Caco-2 (cell line): Measurements from ENCODE around the gene MNX1. TPM values are rescaled to one million over a fixed set of nuclear protein-coding genes. Genes with fewer than 3 reads are reported as not detected.

Experiments used
- BruUV-seq: library from RNA; stranded (reverse); fragments of 400-500 nt; replicated peaks from 2 replicates; lab custom pipeline; 2021; lab: Mats Ljungman, UMichigan
- CTCF ChIA-PET: fragments of 300-600 bp; sonication (Branson Sonifier 250); formaldehyde crosslinking; loops from one replicate; lab custom pipeline; 2022; ENCODE audit warnings: antibody characterized with exemption; lab: Charles Lee
- POLR2A ChIA-PET: fragments of 300-600 bp; sonication (Branson Sonifier 250); formaldehyde crosslinking; loops from one replicate; lab custom pipeline; 2022; ENCODE audit warnings: antibody characterized with exemption; lab: Charles Lee
- DNase-seq, 2 experiments: peaks; one replicate each; pipeline versions ENCODE4 v3.0.0 to v3.0.0-alpha.2; 2020 to 2022
- H3K27me3 ChIP-seq: replicated peaks from 2 replicates; pipeline ENCODE4 v1.6.0; 2011; ENCODE audit warnings: low read length; ENCODE audit not compliant: control insufficient read depth, insufficient read depth
- H3K36me3 ChIP-seq: 2 replicates; pipeline ENCODE4 v1.5.1; 2011; ENCODE audit warnings: low read length; ENCODE audit not compliant: control insufficient read depth, insufficient read depth
- H3K4me1 ChIP-seq: fragments of 250-450 bp; sonication (Bioruptor Pico); 2 replicates; pipeline ENCODE4 v1.5.1; 2020; ENCODE audit warnings: mild to moderate bottlenecking
- H3K4me3 ChIP-seq: 2 replicates; pipeline ENCODE4 v1.5.1; 2011; ENCODE audit warnings: low read depth, mild to moderate bottlenecking, control low read depth, low read length
- H3K9me3 ChIP-seq: fragments of 250-450 bp; sonication (Bioruptor Pico); 2 replicates; pipeline ENCODE4 v1.5.1; 2020; ENCODE audit warnings: mild to moderate bottlenecking, moderate library complexity
- H3K27ac Mint-ChIP-seq: one replicate; pipeline ENCODE4 v1.8.0; 2022; ENCODE audit warnings: mixed read lengths; ENCODE audit not compliant: unreplicated experiment
- H3K27me3 Mint-ChIP-seq: one replicate; pipeline ENCODE4 v1.8.0; 2022; ENCODE audit warnings: mixed read lengths; ENCODE audit not compliant: insufficient read depth, unreplicated experiment
- H3K36me3 Mint-ChIP-seq: one replicate; pipeline ENCODE4 v1.8.0; 2022; ENCODE audit warnings: mild to moderate bottlenecking, mixed read lengths; ENCODE audit not compliant: insufficient read depth, unreplicated experiment
- H3K4me1 Mint-ChIP-seq: one replicate; pipeline ENCODE4 v1.8.0; 2022; ENCODE audit warnings: low read depth, mixed read lengths; ENCODE audit not compliant: unreplicated experiment
- H3K4me3 Mint-ChIP-seq: one replicate; pipeline ENCODE4 v1.8.0; 2022; ENCODE audit warnings: mild to moderate bottlenecking, moderate library complexity, mixed read lengths; ENCODE audit not compliant: unreplicated experiment
- H3K9me3 Mint-ChIP-seq: one replicate; pipeline ENCODE4 v1.8.0; 2022; ENCODE audit warnings: mixed read lengths; ENCODE audit not compliant: unreplicated experiment
- intact Hi-C: fragments of 100-400 bp; cut with micrococcal nuclease; formaldehyde crosslinking; loops from one replicate; pipeline ENCODE4 v1.10.0; 2022; ENCODE audit not compliant: unreplicated experiment
- total RNA-seq: library from RNA; stranded (reverse); gene quantifications from 2 replicates; pipeline ENCODE4 v1.2.3, GENCODE V29; 2022
- TF ChIP-seq, protein P1 (sequence below), 2 experiments: fragments of 200-600 bp in 1 of 2; IDR thresholded peaks; 1 replicate in 1 of 2; 2 replicates in 1 of 2; pipeline versions ENCODE4 v1.5.1 to v1.8.0; 2011 to 2022; ENCODE audit warnings: antibody characterized with exemption in 1 of 2, control low read depth in 1 of 2, inconsistent platforms in 1 of 2, low read depth in 1 of 2, low read length in 1 of 2, mild to moderate bottlenecking in 1 of 2, moderate library complexity in 1 of 2; ENCODE audit not compliant: insufficient read depth in 1 of 2, severe bottlenecking in 1 of 2, unreplicated experiment in 1 of 2

Gene MNX1
- total RNA-seq, 1 experiment from 2014 or later = 36.5 TPM

DNA sequence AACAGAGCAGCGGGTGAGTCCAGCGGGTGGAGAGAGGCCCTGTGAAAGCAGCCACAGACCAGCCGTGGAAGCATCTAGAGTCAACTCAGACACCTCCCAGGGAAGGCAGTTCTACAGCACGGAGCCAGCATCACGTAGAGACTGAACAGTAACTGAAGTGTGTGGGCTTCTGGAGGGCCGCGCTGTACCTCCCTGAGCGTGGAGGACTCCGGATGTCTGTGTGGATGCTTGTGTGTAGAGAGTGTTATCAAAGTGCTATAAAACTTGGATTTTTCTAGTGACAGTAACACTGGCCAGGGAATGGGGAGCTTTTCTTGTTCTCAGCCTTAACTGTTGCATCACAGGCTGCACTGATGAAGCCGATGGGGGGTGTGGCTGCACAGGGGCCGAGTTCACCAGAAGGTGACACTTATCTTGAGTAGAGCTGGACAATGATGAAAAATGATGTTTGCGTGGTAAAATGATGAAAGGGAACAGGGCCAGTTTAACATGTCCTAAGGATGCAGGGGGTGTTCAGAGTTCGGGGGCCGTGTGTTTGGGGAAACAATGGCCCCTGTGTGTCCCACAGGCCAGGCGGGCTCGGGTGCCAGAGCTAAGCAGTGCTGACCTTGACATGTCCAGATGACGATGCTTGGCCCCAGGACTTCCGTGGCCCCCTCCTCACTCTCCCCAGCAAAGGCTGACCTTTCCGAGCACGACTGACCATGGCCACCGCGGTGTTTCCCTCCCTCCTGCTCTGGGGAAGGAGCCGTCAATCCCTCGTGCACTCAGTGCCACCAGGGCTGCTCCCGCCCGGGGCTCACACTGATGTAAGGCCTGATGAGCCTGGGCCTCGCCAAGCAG lies 21.9 kb downstream of the MNX1 start:
- no peaks in the 10 kb centered on the region for H3K27me3 Mint-ChIP-seq
- BruUV-seq = no TSS peak
- POLR2A ChIA-PET = no interaction called here

DNA sequence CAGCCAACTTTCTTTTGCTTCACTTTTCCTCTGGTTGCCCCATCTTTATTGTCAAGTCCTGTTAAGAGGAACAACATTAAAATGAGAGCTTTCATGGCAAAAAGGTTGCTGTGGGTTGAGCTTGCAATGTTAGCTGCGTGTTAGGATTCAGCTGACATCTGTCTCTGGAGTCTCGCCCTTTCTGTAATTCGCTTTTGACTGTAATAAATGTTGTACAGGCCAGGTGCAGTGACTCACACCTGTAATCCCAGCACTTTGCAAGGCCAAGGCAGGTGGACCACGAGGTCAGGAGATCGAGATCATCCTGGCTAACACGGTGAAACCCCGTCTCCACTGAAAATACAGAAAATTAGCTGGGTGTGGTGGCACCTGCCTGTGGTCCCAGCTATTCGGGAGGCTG lies 24.1 kb downstream of the MNX1 start:
- H3K4me1 Mint-ChIP-seq = no peaks in the 10 kb centered on the region
- no peaks in the 10 kb centered on the region for H3K27me3 ChIP-seq
- TF ChIP-seq, protein P1, sequence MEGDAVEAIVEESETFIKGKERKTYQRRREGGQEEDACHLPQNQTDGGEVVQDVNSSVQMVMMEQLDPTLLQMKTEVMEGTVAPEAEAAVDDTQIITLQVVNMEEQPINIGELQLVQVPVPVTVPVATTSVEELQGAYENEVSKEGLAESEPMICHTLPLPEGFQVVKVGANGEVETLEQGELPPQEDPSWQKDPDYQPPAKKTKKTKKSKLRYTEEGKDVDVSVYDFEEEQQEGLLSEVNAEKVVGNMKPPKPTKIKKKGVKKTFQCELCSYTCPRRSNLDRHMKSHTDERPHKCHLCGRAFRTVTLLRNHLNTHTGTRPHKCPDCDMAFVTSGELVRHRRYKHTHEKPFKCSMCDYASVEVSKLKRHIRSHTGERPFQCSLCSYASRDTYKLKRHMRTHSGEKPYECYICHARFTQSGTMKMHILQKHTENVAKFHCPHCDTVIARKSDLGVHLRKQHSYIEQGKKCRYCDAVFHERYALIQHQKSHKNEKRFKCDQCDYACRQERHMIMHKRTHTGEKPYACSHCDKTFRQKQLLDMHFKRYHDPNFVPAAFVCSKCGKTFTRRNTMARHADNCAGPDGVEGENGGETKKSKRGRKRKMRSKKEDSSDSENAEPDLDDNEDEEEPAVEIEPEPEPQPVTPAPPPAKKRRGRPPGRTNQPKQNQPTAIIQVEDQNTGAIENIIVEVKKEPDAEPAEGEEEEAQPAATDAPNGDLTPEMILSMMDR (IDR thresholded peaks at IDR 0.05; ENCODE audit: insufficient read depth in 1 of 2, low read depth in 1 of 2, low read length in 1 of 2, severe bottlenecking in 1 of 2, unreplicated experiment in 1 of 2) = no peak
- H3K9me3 Mint-ChIP-seq = no peaks in the 10 kb centered on the region
- no peak overlapping the region for H3K4me3 Mint-ChIP-seq
- no peaks in the 10 kb centered on the region for H3K4me1 ChIP-seq
- DNase-seq = no peak
- CTCF ChIA-PET = interaction anchor here (0.5 to 1.4 kb wide), 4 partner anchors 35 to 280 kb away, joined by 3 to 5 read pairs (median 4); no protein-coding TSS in a partner anchor
- intact Hi-C loops = no loop called here
- no TSS peak for BruUV-seq
- no peaks in the 10 kb centered on the region for H3K27me3 Mint-ChIP-seq
- no peak overlapping the region for H3K4me3 ChIP-seq
- no peaks in the 10 kb centered on the region; the same call in 1 of the 2 replicates for H3K36me3 ChIP-seq
- POLR2A ChIA-PET = no interaction called here
- H3K36me3 Mint-ChIP-seq = peaks cover 14% of the 10 kb centered on the region
- no peak overlapping the region for H3K27ac Mint-ChIP-seq
- no peaks in the 10 kb centered on the region for H3K9me3 ChIP-seq

More for the DNA sequence above, 21.9 kb downstream of the MNX1 start:
- CTCF ChIA-PET = interaction anchor here (1.1 kb wide), 1 partner anchor 234 kb away, joined by 3 read pairs; no protein-coding TSS in a partner anchor
- Mint-ChIP-seq H3K9me3 (no peaks in the 10 kb centered on the region), H3K4me3 (no peak overlapping the region), H3K36me3 (peaks cover 14% of the 10 kb centered on the region), H3K4me1 (no peaks in the 10 kb centered on the region), H3K27ac (no peak overlapping the region)
- no peaks in the 10 kb centered on the region for H3K36me3 ChIP-seq
- TF ChIP-seq, protein P1 (IDR thresholded peaks at IDR 0.05; ENCODE audit: insufficient read depth in 1 of 2, low read depth in 1 of 2, low read length in 1 of 2, severe bottlenecking in 1 of 2, unreplicated experiment in 1 of 2) = no peak
- no peak for DNase-seq
- no peak overlapping the region for H3K4me3 ChIP-seq
- H3K9me3 ChIP-seq = no peaks in the 10 kb centered on the region
- no peaks in the 10 kb centered on the region for H3K27me3 ChIP-seq
- no peaks in the 10 kb centered on the region for H3K4me1 ChIP-seq
- intact Hi-C loops = no loop called here

DNA sequence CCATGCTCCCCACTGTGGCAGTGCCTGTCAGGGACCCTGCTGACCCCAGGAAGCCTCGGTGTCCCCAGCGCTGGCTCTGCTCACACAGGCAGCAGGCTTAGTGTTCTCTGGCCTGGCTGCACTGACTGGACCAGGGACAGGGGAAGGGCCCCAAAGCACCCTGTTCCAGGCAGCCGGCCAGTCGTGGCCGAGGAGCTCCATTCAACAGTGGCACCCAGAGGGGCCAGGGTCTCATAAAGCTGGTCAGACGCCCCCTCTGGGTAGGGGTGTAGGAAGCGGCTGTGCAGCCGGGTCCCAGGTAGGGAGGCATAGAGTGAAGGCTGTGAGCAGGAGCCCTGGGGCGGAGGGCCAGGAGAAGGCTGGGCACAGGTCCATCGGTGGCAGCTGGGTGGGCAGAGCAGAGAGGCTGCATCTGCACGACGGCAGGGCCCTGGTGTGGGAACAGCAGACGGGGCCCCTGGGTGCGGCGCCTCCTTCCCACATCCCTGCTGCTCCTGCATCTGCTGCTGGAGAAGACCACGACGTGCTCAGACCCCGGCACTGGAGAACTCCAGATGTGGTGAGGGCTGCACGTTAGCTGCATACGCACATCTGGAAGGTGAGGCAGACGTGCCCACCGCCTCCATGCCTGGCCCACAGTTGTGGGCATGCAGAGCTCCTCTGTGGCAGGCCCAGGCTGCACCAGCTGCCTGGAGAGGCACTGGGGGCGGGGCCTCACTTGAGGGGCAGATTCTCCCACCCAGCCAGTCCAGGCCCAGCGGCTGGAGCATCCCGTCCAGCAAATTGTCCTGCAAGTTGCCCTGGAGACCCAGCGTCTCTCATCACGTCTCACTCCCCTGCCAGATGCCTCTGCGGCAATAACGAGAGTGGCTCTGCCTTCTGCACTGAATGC lies 25.1 kb downstream of the MNX1 start:
- H3K4me1 Mint-ChIP-seq = no peaks in the 10 kb centered on the region

More for the DNA sequence above, 25.1 kb downstream of the MNX1 start:
- H3K36me3 ChIP-seq = peaks cover 4% of the 10 kb centered on the region; the same call in 1 of the 2 replicates
- no peak overlapping the region for H3K4me3 ChIP-seq
- Mint-ChIP-seq H3K36me3 (peaks cover 14% of the 10 kb centered on the region), H3K4me3 (no peak overlapping the region), H3K9me3 (no peaks in the 10 kb centered on the region), H3K27me3 (no peaks in the 10 kb centered on the region), H3K27ac (no peak overlapping the region)
- H3K4me1 ChIP-seq = no peaks in the 10 kb centered on the region
- intact Hi-C loops = no loop called here
- TF ChIP-seq, protein P1 (IDR thresholded peaks at IDR 0.05; ENCODE audit: insufficient read depth in 1 of 2, low read depth in 1 of 2, low read length in 1 of 2, severe bottlenecking in 1 of 2, unreplicated experiment in 1 of 2) = no peak
- no TSS peak for BruUV-seq
- no peak for DNase-seq
- no peaks in the 10 kb centered on the region for H3K9me3 ChIP-seq
- ChIA-PET CTCF (interaction anchor here (0.5 to 1.4 kb wide), 3 partner anchors 22 to 148 kb away, joined by 3 to 4 read pairs (median 3); no protein-coding TSS in a partner anchor), POLR2A (no interaction called here)
- no peaks in the 10 kb centered on the region for H3K27me3 ChIP-seq
